ENCODE measurements around the gene LCP1. TPM values are rescaled to one million over a fixed set of nuclear protein-coding genes. Genes with fewer than 3 reads are reported as not detected.
A peak's percentile ranks its signal among the peaks of the same experiment; 100 is the strongest.

Gene LCP1
- total RNA-seq, 1 experiment from 2014 or later: 1.5 TPM

DNA sequence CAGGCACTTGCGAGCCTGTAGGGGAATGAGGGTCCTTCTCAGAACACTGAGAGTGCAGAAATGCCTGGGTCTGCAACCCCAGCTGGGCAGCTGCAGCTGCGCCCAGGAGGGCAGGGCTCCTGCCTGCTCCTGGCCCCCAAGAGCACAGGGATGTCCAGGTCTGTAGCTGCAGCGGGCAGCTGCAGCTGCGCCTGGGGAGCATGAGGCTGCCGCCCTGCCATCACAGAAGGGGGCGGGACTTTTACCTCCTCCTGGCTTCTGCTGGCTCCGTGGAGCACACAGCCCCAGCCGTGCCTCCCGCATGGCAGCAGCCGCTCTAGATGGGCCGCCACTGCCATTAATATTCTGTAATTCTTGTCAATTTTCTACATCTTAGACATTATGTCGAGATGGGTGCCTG lies 95.0 kb downstream of the LCP1 start:
- no peaks in the 10 kb centered on the region; the same call in 1 of the 2 replicates for H3K27me3 ChIP-seq (ENCODE audit: control insufficient read depth, insufficient read depth, low read length)
- no TSS peak for BruUV-seq (replicated peaks)
- ChIA-PET POLR2A (no interaction called here), CTCF (no interaction called here)
- 0 out of 2 replicates have a peak, but pooled peaks have one; percentile 45 for ATAC-seq
- intact Hi-C loops (cut with micrococcal nuclease; ENCODE audit: unreplicated experiment): no loop called here
- in situ Hi-C loops (cut with HindIII; ENCODE audit: low pct_unique_long_range_greater_than_20kb, low sequenced_read_pairs): no loop called here
- no peak for DNase-seq (ENCODE audit: low read depth, low spot score)
- peak overlapping the region; percentile 9 to 26; a peak in 2 of 4 replicates for H3K4me3 ChIP-seq (ENCODE audit: low read depth in 2 of 2, low read length in 2 of 2)
- no peak overlapping the region for H3K27ac ChIP-seq (ENCODE audit: low read length)
- no peaks in the 10 kb centered on the region for H3K9me3 ChIP-seq (ENCODE audit: control insufficient read depth, insufficient read depth, low read depth, low read length)
- H3K4me1 ChIP-seq (ENCODE audit: control insufficient read depth, insufficient read depth, low read length): no peaks in the 10 kb centered on the region
- TF ChIP-seq REST (IDR thresholded peaks at IDR 0.05; ENCODE audit: insufficient read depth in 1 of 2, low read depth in 2 of 2, low read length in 1 of 2) (no peak), POLR2AphosphoS5 (IDR thresholded peaks at IDR 0.05; ENCODE audit: low read depth, low read length) (no peak), CTCF (IDR thresholded peaks at IDR 0.05) (no peak), TCF7L2 (IDR thresholded peaks at IDR 0.05; ENCODE audit: low read depth, low read length) (no peak), SIN3A (IDR thresholded peaks at IDR 0.05; ENCODE audit: borderline replicate concordance, insufficient read depth, low read depth, low read length) (no peak)
- no peaks in the 10 kb centered on the region for H3K36me3 ChIP-seq (ENCODE audit: control insufficient read depth, insufficient read depth, low read length)

DNA sequence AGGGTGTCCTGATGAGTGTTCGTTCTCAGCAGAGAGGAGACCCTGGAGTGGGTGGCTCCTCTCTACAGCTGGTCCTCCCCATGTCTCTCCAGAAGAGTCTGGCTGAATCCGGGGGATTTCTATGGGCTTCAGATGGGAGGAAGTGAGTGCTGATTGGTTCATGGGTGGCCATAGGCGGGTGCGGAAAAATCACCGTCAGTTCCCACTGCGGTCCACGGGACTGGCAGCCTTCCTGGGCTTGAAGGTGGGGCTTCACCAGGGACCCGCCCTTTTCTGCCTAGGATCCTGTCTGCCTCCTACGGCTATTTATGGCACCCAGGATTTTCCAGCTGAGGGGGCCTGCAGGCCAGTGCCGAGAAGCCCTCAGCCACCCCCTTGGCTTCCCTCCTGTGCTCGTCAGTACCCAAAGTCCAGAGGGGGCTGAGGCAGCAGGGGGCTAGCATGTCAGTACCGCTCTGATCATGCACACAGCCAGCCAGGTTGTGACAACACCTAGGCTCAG lies 95.5 kb downstream of the LCP1 start:
- H3K36me3 ChIP-seq (ENCODE audit: control insufficient read depth, insufficient read depth, low read length): no peaks in the 10 kb centered on the region
- H3K4me1 ChIP-seq (ENCODE audit: control insufficient read depth, insufficient read depth, low read length): no peaks in the 10 kb centered on the region
- no peak overlapping the region for H3K27ac ChIP-seq (ENCODE audit: low read length)
- intact Hi-C loops (cut with micrococcal nuclease; ENCODE audit: unreplicated experiment): no loop called here
- BruUV-seq (replicated peaks): no TSS peak
- TF ChIP-seq CTCF (IDR thresholded peaks at IDR 0.05): no peak
- no peak for TF ChIP-seq TCF7L2 (IDR thresholded peaks at IDR 0.05; ENCODE audit: low read depth, low read length)
- TF ChIP-seq SIN3A (IDR thresholded peaks at IDR 0.05; ENCODE audit: borderline replicate concordance, insufficient read depth, low read depth, low read length): no peak
- TF ChIP-seq REST (IDR thresholded peaks at IDR 0.05; ENCODE audit: insufficient read depth in 1 of 2, low read depth in 2 of 2, low read length in 1 of 2): no peak
- TF ChIP-seq POLR2AphosphoS5 (IDR thresholded peaks at IDR 0.05; ENCODE audit: low read depth, low read length): no peak
- DNase-seq (ENCODE audit: low read depth, low spot score) (no peak), ATAC-seq (no peak; the same call in 1 of the 2 replicates)
- H3K4me3 ChIP-seq (ENCODE audit: low read depth in 2 of 2, low read length in 2 of 2): peak overlapping the region; percentile 9 to 26; a peak in 2 of 4 replicates
- H3K9me3 ChIP-seq (ENCODE audit: control insufficient read depth, insufficient read depth, low read depth, low read length): no peaks in the 10 kb centered on the region
- in situ Hi-C loops (cut with HindIII; ENCODE audit: low pct_unique_long_range_greater_than_20kb, low sequenced_read_pairs): no loop called here
- no peaks in the 10 kb centered on the region; the same call in 1 of the 2 replicates for H3K27me3 ChIP-seq (ENCODE audit: control insufficient read depth, insufficient read depth, low read length)
- ChIA-PET CTCF (interaction anchor here (0.6 kb wide), 1 partner anchor 153 kb away, joined by 4 read pairs; no protein-coding TSS in a partner anchor), POLR2A (no interaction called here)

Data from Panc1 (cell line).